ENCODE measurements around the gene ZC2HC1B.

The ZC2HC1B gene

GRCh38 chr6:143957679-143958274, 93.5 kb downstream of the ZC2HC1B start:
- DNase-seq (ENCODE audit: low spot score) = no peak
- Histone ChIP-seq H3K4me3 (no peak overlapping the region), H3K27ac (no peak overlapping the region)
- TF ChIP-seq CTCF (IDR thresholded peaks at IDR 0.05) = no peak

- TF ChIP-seq CTCF (IDR thresholded peaks at IDR 0.05) = no peak
- H3K4me3 ChIP-seq = no peak overlapping the region
- no peak overlapping the region for H3K27ac ChIP-seq
- DNase-seq (ENCODE audit: low spot score) = no peak
Observed at GRCh38 chr6:143958839-143959399, 94.6 kb downstream of the ZC2HC1B start.

- no peak for DNase-seq (ENCODE audit: low spot score)
- TF ChIP-seq CTCF (IDR thresholded peaks at IDR 0.05) = no peak
- no peak overlapping the region for H3K27ac ChIP-seq
Observed at GRCh38 chr6:143959927-143960326, 95.7 kb downstream of the ZC2HC1B start.

GRCh38 chr6:143961066-143961465, 96.8 kb downstream of the ZC2HC1B start:
- H3K4me3 ChIP-seq = no peak overlapping the region
- no peak for TF ChIP-seq CTCF (IDR thresholded peaks at IDR 0.05)
- no peak for DNase-seq (ENCODE audit: low spot score)
- H3K27ac ChIP-seq = no peak overlapping the region

More at GRCh38 chr6:143959927-143960326, 95.7 kb downstream of the ZC2HC1B start:
- no peak overlapping the region for H3K4me3 ChIP-seq

GRCh38 chr6:143961886-143962878, 97.9 kb downstream of the ZC2HC1B start:
- DNase-seq (ENCODE audit: low spot score) = no peak

More at GRCh38 chr6:143961886-143962878, 97.9 kb downstream of the ZC2HC1B start:
- no peak overlapping the region for H3K4me3 ChIP-seq
- no peak overlapping the region for H3K27ac ChIP-seq
- TF ChIP-seq CTCF (IDR thresholded peaks at IDR 0.05) = no peak
